Prostate gland (tissue), 2 donors: Measurements from ENCODE around the gene FGGY.

Experiments used
- POLR2AphosphoS5 ChIP-seq: sonication (generic); formaldehyde crosslinking; IDR thresholded peaks from one replicate; pipeline ENCODE4 v1.6.1; 2017; ENCODE audit warnings: antibody characterized with exemption
- TF ChIP-seq, protein P1 (sequence below), 4 experiments: fragments of 200-600 bp in 2 of 4; fragments of 450-650 bp in 2 of 4; sonication (generic) in 2 of 4; IDR thresholded peaks; 1 replicate in 3 of 4; 2 replicates in 1 of 4; pipeline ENCODE4 v1.5.1; 2016 to 2019; ENCODE audit warnings: antibody characterized with exemption in 4 of 4, mild to moderate bottlenecking in 2 of 4, moderate library complexity in 2 of 4

DNA sequence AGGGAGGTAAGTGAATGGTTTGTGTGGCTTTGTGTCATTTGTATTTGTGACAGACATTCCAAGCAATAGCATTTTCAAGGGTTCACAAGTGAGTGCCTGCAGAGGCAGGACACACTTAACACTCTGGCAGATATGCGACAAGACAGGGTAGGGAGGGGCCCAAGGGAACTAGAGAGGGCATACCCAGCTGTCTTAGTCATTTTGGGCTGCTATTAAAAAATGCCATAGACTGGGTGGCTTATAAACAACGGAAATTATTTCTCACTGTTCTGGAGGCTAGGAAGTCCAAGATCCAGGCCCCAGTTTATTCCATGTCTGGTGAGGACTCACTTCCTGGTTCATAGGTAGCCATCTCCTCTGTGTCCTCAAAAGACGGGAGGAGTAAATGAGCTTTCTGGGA is 137.4 kb downstream of the FGGY start:
- TF ChIP-seq, protein P1, sequence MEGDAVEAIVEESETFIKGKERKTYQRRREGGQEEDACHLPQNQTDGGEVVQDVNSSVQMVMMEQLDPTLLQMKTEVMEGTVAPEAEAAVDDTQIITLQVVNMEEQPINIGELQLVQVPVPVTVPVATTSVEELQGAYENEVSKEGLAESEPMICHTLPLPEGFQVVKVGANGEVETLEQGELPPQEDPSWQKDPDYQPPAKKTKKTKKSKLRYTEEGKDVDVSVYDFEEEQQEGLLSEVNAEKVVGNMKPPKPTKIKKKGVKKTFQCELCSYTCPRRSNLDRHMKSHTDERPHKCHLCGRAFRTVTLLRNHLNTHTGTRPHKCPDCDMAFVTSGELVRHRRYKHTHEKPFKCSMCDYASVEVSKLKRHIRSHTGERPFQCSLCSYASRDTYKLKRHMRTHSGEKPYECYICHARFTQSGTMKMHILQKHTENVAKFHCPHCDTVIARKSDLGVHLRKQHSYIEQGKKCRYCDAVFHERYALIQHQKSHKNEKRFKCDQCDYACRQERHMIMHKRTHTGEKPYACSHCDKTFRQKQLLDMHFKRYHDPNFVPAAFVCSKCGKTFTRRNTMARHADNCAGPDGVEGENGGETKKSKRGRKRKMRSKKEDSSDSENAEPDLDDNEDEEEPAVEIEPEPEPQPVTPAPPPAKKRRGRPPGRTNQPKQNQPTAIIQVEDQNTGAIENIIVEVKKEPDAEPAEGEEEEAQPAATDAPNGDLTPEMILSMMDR (IDR thresholded peaks at IDR 0.05): no peak
- TF ChIP-seq POLR2AphosphoS5: no peak
